A673 (cell line): ENCODE measurements around the gene CCNL1. TPM values are rescaled to one million over a fixed set of nuclear protein-coding genes. Genes with fewer than 3 reads are reported as not detected.

Source experiments
- BruUV-seq: library from RNA; stranded (reverse); fragments of 400-500 nt; replicated peaks from 2 replicates; lab custom pipeline; 2021; lab: Mats Ljungman, UMichigan
- CTCF ChIA-PET: fragments of 300-600 bp; sonication (Branson Sonifier 250); formaldehyde crosslinking; loops from one replicate; lab custom pipeline; 2022; ENCODE audit warnings: antibody characterized with exemption; lab: Charles Lee
- POLR2A ChIA-PET: fragments of 300-600 bp; sonication (Branson Sonifier 250); formaldehyde crosslinking; loops from one replicate; lab custom pipeline; 2022; ENCODE audit warnings: antibody characterized with exemption; ENCODE audit not compliant: low non-redundant PET; lab: Charles Lee
- DNase-seq: peaks from one replicate; pipeline ENCODE4 v3.0.0-alpha.2; 2015; ENCODE audit warnings: low spot score
- H3K27ac ChIP-seq: fragments of 200-600 bp; sonication (generic); 2 replicates; pipeline ENCODE4 v1.5.1; 2016; ENCODE audit warnings: mixed run types, low read depth, mild to moderate bottlenecking, mixed read lengths, antibody characterized with exemption, low read length; ENCODE audit not compliant: poor library complexity, severe bottlenecking
- H3K27me3 ChIP-seq: fragments of 200-600 bp; sonication (generic); replicated peaks from 2 replicates; pipeline ENCODE4 v1.6.1; 2017; ENCODE audit warnings: mixed run types, low read depth, mild to moderate bottlenecking, mixed read lengths, antibody characterized with exemption, low read length; ENCODE audit not compliant: insufficient read depth, poor library complexity
- H3K36me3 ChIP-seq: fragments of 200-600 bp; sonication (generic); 2 replicates; pipeline ENCODE4 v1.6.1; 2016; ENCODE audit warnings: mixed run types, mild to moderate bottlenecking, mixed read lengths, antibody characterized with exemption, low read length; ENCODE audit not compliant: insufficient read depth, poor library complexity, severe bottlenecking
- H3K4me1 ChIP-seq: fragments of 200-600 bp; sonication (generic); 2 replicates; pipeline ENCODE4 v1.6.1; 2017; ENCODE audit warnings: mixed run types, mild to moderate bottlenecking, mixed read lengths, antibody characterized with exemption, low read length; ENCODE audit not compliant: insufficient read depth, poor library complexity, severe bottlenecking
- H3K4me3 ChIP-seq: fragments of 200-600 bp; sonication (generic); 2 replicates; pipeline ENCODE4 v1.5.1; 2016; ENCODE audit warnings: low read depth, mixed run types, mild to moderate bottlenecking, mixed read lengths, low read length; ENCODE audit not compliant: poor library complexity, severe bottlenecking
- H3K9me3 ChIP-seq: fragments of 200-600 bp; sonication (generic); 2 replicates; pipeline ENCODE4 v1.6.1; 2016; ENCODE audit warnings: mixed run types, low read depth, mild to moderate bottlenecking, mixed read lengths, antibody characterized with exemption, low read length; ENCODE audit not compliant: poor library complexity, severe bottlenecking
- CTCF ChIP-seq: fragments of 300-800, 200-600 bp; sonication (generic); conservative IDR thresholded peaks from 2 replicates; pipeline ENCODE4 v1.5.1; 2017; ENCODE audit warnings: low read depth, mild to moderate bottlenecking, antibody characterized with exemption, low read length, moderate library complexity, mixed read lengths
- EZH2 ChIP-seq: fragments of 200-600 bp; sonication (generic); IDR thresholded peaks from 2 replicates; pipeline ENCODE4 v1.6.1; 2017; ENCODE audit warnings: borderline replicate concordance, low read depth, mild to moderate bottlenecking, mixed read lengths, antibody characterized with exemption, low read length; ENCODE audit not compliant: poor library complexity, severe bottlenecking
- intact Hi-C: fragments of 100-400 bp; cut with micrococcal nuclease; formaldehyde crosslinking; loops from one replicate; pipeline ENCODE4 v1.10.0; 2022; ENCODE audit not compliant: unreplicated experiment
- total RNA-seq: library from RNA; stranded (reverse); gene quantifications from 2 replicates; pipeline ENCODE4 v1.2.3, GENCODE V29; 2021

The CCNL1 gene
- total RNA-seq, 1 experiment from 2014 or later: 101 TPM

DNA sequence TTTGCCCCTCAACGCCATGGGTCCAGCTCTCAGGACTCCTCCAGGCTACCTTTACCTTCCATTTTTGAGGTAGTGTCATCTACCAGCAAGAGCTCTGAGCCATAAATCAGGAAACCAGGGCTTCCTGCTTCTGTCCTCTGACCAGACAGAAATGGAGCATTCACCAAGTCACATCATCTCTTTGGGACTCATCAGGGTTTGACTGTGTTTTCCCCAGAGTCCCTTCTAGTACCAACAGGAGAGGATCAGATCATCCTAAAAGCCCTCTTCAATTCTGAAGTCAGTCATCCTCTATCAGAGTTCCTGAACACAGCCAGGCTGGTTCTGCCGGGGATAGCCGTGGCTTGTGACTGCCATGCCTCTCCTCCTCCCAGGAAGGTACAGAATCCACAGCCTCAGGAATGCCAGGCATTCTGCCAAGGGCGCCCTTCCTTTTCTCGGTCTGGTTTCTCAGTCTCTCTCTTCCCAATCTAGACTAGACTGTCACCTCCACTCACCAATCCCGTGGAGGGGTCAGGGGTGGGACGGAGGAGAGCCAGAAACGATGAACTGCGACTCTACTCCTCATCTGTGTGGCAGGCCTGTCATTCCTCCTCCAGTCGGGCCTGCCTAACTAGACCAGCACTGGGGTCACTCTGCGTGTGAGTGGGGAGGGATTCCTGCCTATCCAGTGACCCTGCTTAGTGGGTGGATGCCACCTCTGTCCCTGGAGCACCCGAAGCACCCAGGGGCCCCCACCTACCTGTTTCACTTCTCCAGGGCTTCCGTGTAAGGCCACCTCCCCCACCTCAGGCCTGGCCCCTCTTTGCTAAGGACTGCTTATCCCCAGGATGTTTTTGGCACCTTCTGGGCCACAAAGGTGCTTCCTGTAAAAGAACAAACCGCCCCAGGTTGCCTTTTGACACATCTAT, 30.9 kb downstream of the CCNL1 start:
- Histone ChIP-seq H3K27ac (peak overlapping the region; percentile 75), H3K4me3 (no peak overlapping the region), H3K27me3 (no peaks in the 10 kb centered on the region), H3K36me3 (no peaks in the 10 kb centered on the region), H3K9me3 (no peaks in the 10 kb centered on the region), H3K4me1 (peaks cover 43% of the 10 kb centered on the region)
- BruUV-seq: no TSS peak
- CTCF ChIA-PET: interaction anchor here (0.7 kb wide), 1 partner anchor 1068 kb away, joined by 4 read pairs; no protein-coding TSS in a partner anchor
- no peak for DNase-seq
- POLR2A ChIA-PET: no interaction called here
- intact Hi-C loops: no loop called here
- TF ChIP-seq CTCF (no peak), EZH2 (no peak)

- no TSS peak for BruUV-seq
- Histone ChIP-seq H3K4me1 (peaks cover 43% of the 10 kb centered on the region), H3K27ac (peak overlapping the region; percentile 75), H3K27me3 (no peaks in the 10 kb centered on the region), H3K9me3 (no peaks in the 10 kb centered on the region), H3K4me3 (no peak overlapping the region), H3K36me3 (no peaks in the 10 kb centered on the region)
- POLR2A ChIA-PET: no interaction called here
- no peak for TF ChIP-seq CTCF
- TF ChIP-seq EZH2: no peak
- peak; percentile 38 for DNase-seq
- intact Hi-C loops: no loop called here
- CTCF ChIA-PET: no interaction called here
These were observed 31.8 kb downstream of the CCNL1 start for GRCh38 chr3:157127831-157128767.

- POLR2A ChIA-PET: no interaction called here
- H3K4me1 ChIP-seq: peaks cover 43% of the 10 kb centered on the region
- DNase-seq: no peak
- H3K9me3 ChIP-seq: no peaks in the 10 kb centered on the region
- intact Hi-C loops: no loop called here
- no peaks in the 10 kb centered on the region for H3K36me3 ChIP-seq
- no peak for TF ChIP-seq EZH2
- TF ChIP-seq CTCF: no peak
- H3K27me3 ChIP-seq: no peaks in the 10 kb centered on the region
- CTCF ChIA-PET: no interaction called here
- no peak overlapping the region for H3K27ac ChIP-seq
- no peak overlapping the region for H3K4me3 ChIP-seq
- no TSS peak for BruUV-seq
These were observed 32.7 kb downstream of the CCNL1 start for GRCh38 chr3:157127268-157127667.
